PFSK-1 (cell line): ENCODE data around the gene TPP2.
A peak's percentile ranks its signal among the peaks of the same experiment; 100 is the strongest.

Source experiments
- POLR2AphosphoS5 ChIP-seq: IDR thresholded peaks from 2 replicates; pipeline ENCODE4 v1.6.1; 2012; ENCODE audit warnings: low read depth, mild to moderate bottlenecking, control low read depth, low read length, moderate library complexity
- TAF1 ChIP-seq: IDR thresholded peaks from 2 replicates; pipeline ENCODE4 v1.6.1; 2012; ENCODE audit warnings: low read length, control low read depth, borderline replicate concordance; ENCODE audit not compliant: insufficient read depth

DNA sequence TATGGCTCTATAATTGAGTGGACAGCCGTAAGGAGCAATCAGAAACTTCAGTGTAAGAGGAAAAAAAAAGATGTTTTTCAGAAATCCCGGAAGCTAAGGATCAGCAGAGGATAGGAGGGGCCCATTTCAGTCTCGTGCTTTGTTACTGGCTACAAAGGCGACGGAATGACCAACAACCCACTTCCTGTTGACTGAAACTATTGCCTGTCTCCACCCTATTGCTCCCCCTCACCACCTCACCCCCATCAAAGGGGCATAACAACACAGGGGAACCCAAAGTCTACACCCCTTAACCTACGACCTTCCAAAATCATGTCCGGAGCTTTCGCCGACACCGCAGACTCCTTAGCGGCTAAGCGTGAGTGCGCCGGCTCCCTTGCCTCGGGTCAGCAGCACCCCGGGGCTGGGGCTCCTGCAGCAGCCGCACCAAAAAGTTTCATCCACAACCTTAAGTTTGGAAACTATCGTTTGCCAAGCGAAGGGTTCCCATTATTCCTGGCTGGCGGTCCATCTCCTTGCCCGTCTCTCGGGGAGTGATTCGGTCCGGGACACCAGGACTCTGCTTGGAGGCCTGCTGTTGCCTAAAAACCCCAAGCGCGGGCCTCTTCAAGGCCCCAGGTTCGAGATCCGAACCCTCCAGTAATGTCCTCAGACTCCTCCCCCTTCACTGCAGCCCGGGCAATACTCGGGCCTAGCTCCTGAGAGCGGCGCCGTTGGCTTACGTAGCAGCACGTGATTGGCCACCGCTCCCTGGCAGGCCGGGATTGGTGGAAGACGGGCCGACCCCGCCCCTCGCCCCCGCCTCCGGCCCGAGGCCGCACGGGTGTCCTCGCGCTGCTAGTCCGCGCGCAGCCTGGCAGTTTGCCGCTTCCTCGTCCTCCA lies at the start of gene TPP2:
- TF ChIP-seq TAF1, result peak; percentile 79; the same call in 1 of the 2 replicates
- peak; percentile 79; the same call in 1 of the 2 replicates for TF ChIP-seq POLR2AphosphoS5
